ENCODE results near the gene COL23A1. TPM values are rescaled to one million over a fixed set of nuclear protein-coding genes. Genes with fewer than 3 reads are reported as not detected.

The COL23A1 gene
- total RNA-seq, 1 donor from 2014 or later: 10.7 TPM

DNA sequence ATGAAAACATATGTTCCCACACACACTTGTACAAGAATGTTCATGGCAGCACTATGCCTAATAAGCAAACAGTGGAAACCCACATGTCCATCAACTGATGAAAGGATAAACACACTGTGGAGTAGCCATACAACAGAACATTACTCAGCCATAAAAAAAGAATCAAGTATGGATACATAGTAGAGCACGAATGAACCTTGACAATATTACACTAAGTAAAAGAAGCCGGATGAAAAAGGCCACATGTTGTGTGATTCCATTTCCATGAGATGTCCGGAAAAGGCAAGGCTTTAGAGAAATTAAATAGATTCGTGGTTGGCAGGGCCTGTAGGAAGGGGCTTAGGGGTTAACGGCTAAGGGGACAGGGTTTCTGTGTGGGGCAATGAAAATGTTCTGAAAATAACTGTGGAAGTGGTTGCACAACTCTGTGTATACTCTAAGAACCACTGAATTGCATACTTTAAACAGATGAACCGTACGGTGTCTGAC lies 51.4 kb downstream of the COL23A1 start:
- no peak for ATAC-seq
- intact Hi-C loops (cut with DNase I): no loop called here
- DNase-seq (ENCODE audit: low spot score): no peak

DNA sequence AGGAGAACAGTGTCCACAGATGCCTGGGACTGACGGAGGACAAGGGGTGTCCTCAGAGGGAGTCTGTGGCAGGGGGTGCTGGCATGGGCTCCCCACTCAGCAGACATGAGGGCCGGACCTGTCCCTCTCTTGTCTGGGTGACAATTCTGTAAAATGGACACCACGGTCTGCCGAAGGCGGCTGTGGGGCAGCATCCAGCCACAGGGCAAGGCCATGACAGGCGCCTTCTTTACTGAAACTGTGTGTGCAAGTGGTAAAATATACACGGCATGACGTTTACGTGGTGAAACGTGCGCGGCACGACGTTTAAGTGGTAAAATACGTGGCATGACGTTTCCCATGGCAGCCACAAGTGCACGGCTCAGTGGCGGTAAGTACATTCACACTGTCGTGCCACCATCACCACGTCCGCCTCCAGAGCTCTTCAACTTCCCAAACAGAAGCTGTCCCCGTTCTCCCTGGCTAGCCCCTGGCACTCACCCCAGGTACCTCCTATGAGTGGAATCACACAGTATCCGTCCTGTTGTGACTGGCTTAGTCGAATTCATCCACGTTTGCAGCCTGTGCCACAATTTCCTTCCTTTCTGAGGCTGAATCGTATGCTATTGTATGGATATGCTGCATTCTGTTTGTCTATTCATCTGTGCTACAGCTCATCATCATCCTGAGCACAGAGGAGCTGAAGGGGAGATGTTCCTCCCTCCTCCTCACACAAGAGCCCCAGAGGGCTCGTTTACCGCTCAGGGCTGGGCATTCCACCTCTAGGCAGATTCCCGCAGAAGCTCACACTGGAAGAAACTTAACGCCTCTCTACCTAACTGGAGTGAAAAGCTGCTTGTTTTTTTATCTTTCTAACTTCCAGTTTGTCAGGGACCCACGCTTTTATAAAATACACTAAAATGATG lies 52.5 kb downstream of the COL23A1 start:
- no peak for ATAC-seq
- DNase-seq (ENCODE audit: low spot score): no peak
- intact Hi-C loops (cut with DNase I): no loop called here

DNA sequence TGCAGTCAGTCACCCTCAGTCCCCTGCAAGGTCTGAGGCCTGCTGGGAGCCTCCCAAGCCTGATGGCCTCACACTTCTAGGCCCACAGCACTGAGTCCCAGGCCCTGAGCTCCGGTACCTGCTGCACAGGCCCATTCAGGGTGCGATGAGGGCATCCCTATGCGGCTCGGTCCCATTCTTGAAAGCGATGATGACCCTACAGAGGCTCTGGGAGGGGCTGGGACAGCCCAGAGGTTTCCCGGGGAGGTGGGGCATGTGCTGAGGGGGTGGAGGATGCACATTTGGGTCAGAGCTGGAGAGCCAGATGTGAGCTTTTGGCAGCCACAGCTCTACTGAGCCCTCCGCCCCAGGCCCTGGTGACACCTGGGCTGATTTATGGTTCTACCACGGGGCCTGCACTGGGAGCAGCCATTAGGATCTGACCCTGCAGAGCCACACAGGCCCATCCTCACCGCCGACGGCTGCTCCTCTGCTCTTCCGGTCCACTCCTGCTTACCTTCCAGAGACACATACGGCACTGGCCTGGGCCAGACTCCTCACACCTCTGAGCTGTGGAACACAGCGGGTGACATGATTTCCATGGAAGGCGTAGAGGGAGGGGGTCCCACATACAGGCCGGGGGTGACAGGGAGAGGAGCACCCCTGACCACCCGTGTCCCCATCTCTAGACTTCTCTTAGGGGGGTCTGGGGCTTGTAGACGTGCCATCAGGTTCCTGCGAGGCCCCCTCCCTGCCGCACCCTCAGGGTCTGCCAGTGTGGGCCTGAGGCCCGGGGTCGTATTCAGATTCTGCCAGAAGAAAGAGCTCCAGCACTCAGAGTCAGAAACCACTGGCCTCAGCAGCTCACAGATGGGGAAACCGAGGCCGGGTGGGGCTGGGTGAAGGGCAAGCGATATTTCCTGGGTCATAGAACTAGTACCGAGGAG lies 53.4 kb downstream of the COL23A1 start:
- intact Hi-C loops (cut with DNase I): no loop called here
- DNase-seq (ENCODE audit: low spot score) (no peak), ATAC-seq (peak; percentile 7)

DNA sequence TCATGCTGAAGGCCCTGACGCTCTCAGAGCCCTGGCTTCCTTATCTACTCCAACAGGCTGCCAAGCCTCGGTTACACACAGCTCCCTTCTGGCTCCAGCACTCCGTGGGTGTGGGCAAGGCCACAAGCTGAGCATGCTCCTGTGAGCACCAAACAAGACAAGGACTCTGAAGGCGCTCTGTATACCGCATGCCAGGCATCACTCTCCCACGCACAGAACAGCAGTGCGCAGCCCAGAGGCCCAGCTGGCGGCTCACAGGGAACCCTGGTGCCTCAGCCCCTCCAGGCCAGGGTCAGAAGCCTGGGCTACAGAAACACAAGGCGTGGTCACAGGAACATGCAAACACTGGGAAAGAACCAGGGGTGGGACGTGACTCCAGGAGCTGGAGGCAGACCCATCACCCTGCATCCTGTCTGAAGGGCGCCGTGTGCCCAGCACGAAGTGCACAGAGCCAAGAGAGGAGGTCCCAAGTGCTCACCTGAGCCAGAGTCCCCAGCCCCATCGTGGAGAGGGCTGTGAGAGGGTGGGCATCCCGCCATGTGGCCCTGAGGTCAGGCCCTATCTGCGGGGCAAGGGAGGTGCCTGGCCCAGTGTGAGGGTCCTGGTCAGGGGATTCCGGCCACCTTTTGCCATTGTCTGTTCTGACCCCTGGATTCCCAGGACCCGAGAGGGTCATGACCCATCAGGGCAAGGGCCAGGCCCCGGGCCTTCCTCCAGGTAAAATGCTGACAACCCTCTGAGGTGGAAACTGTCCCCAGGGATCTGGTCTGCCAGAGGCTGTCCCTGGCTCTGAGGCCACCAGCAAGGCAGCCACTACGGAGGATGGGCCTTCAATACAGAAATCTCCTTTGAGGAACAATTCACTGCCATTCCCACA lies 54.7 kb downstream of the COL23A1 start:
- DNase-seq (ENCODE audit: low spot score) (peak; percentile 71), ATAC-seq (peak; percentile 87)
- intact Hi-C loops (cut with DNase I): no loop called here

DNA sequence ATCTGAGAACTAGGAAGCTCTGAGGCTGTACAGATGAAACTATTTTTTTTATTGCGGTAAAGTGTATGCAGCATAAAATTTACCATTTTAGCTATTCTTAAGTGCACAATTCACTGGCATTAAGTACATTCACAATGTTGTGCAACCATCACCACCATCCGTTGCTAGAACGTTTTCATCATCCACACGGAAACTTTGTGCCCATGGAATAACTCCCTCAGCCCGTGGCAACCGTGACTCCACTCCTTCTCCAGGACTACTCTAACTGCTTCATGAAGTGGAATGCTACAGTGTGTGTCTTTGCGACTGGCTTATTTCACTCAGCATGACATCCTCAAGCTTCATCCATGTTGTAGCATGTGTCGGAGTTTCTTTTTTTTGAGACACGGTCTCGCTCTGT lies 57.1 kb downstream of the COL23A1 start:
- intact Hi-C loops (cut with DNase I): no loop called here
- ATAC-seq (no peak), DNase-seq (ENCODE audit: low spot score) (no peak)

DNA sequence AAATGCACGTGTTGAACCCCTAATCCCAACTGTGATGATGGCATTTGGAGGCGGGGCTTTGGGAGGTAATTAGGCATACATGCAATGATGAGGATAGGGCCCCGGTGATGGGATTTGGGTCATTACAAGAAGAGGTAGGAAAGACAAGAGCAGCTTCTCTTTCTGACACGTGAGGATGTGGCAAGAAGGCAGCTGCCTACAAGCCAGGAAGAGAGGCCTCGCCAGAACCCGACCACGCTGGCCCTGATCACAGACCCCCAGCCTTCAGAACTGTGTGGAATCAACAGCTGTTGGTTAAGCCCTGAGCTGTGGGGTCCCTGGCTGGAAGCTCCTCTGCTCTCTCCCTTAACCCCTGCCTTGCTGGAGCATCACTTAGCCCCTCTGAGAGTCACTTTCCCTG lies 57.5 kb downstream of the COL23A1 start:
- DNase-seq (ENCODE audit: low spot score) (no peak), ATAC-seq (no peak)
- intact Hi-C loops (cut with DNase I): no loop called here

DNA sequence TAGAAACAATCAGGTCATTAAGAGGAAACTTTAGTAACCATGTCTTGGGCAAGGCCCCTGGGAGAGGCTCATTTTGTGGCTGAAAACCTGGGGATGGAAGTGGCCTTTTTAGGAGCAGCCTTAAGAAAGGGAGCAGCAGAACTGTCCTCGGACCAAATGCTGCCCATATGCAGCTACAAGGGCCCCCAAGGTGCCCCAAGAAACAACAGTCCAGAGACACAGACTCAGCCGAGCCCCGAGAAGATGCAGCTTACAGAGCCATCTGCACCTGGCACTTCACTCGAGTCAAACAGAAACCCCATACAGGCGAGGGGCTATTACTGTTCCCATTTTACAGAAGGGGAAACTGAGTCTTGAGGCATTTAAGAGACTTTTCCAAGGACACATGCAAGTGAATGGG lies 58.0 kb downstream of the COL23A1 start:
- ATAC-seq (no peak), DNase-seq (ENCODE audit: low spot score) (no peak)
- intact Hi-C loops (cut with DNase I): no loop called here

DNA sequence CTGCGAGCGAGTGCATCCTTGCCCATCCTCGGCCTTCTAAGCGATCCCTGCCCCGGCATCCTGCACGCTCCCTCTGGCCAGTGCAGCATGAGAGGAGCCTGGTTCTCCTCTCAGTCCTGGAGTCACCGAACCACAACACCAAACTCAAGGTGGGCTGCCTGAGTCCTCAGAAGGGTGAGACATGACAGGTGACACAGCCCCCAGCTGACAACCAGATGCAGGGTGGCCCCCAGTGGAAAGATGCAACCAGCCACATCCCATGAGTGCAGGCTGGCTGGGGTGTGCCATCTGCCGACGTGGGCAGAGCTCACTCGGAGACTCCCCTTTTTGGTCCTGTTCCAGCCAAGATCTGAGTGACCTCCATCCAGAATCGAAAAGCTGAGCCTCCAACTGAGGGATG lies 58.4 kb downstream of the COL23A1 start:
- DNase-seq (ENCODE audit: low spot score) (no peak), ATAC-seq (no peak)
- intact Hi-C loops (cut with DNase I): no loop called here

DNA sequence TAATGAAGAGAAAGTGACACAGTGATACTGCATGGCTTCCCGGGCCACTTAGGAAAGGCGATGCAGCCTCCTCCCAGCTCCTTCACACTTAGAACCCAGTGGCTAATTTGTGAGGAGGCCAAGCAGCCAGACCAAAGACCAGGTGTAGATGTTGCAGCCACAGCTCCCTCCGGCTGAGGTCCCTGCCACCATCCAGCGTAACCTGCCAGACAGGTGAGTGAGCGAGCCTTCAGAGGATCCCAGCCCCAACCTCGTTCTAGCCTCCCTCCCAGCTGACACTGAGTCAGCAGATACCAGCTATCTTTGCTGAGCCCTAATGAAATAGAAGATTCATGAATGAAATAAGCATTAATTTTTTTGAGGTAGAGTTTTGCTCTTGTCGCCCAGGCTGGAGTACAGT lies 59.7 kb downstream of the COL23A1 start:
- ATAC-seq: no peak

DNA sequence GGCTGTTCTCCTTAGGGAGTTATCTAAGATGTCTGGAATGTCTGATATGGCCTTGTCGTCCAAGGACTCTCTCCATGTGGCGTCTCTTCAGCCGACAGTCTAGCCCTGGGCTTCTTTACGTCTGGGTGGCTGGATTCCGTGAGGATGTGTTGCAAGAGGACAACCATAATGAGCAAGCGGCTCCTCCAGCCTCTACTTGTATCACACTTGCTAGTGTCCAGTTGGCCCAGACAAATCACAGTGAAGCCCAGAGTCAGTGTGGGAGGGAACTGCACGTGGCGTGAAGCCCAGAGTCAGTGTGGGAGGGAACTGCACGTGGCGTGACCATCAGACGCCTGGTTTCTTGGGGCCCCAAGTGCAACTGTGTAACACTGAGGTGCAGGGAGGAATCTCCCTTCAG lies 61.1 kb downstream of the COL23A1 start:
- DNase-seq (ENCODE audit: low spot score) (peak; percentile 33), ATAC-seq (no peak)
- intact Hi-C loops (cut with DNase I): no loop called here

More for the DNA sequence above, 59.7 kb downstream of the COL23A1 start:
- intact Hi-C loops (cut with DNase I): no loop called here
- peak; percentile 47 for DNase-seq (ENCODE audit: low spot score)

DNA sequence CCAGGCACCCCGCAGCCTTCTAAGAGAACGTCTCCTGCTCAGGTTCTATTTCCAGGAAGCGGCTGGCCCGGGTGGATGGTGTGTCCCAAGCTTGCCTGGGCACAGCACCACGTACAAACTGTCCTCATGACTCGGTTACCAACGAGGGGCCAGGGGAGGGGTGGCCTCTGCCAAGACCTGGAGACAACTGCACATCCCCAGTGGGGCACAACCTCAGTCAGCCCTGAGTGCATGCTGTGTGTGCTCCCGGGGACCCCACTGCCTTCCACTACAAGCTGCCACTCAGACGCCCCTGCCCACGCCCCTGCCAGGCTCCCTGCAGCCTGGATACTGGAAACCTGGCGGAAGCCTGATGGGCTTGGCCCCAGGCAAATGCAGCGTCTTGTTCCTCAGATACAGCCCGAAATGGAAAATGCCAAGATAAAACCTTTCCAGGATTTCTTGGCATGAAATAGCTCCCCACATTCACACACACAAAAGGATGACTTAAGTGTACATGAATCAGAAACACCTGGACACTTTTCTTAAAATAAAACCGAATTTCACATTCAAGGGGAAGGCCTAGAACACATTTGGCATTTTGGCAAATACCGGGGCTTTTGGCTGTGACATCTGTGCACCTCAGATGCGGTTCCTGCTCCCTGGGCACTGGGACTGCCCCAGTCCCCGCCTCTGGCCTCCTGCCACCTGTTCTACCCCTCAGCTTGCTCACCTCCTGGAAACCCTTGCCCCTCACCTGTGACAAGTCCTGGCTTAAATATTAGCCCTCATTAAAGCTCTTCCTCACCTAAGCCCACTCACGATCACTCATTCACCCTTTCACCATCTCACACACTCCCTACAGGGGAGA lies 62.5 kb downstream of the COL23A1 start:
- peak; percentile 47 for DNase-seq (ENCODE audit: low spot score)
- ATAC-seq: peak; percentile 30
- intact Hi-C loops (cut with DNase I): no loop called here

DNA sequence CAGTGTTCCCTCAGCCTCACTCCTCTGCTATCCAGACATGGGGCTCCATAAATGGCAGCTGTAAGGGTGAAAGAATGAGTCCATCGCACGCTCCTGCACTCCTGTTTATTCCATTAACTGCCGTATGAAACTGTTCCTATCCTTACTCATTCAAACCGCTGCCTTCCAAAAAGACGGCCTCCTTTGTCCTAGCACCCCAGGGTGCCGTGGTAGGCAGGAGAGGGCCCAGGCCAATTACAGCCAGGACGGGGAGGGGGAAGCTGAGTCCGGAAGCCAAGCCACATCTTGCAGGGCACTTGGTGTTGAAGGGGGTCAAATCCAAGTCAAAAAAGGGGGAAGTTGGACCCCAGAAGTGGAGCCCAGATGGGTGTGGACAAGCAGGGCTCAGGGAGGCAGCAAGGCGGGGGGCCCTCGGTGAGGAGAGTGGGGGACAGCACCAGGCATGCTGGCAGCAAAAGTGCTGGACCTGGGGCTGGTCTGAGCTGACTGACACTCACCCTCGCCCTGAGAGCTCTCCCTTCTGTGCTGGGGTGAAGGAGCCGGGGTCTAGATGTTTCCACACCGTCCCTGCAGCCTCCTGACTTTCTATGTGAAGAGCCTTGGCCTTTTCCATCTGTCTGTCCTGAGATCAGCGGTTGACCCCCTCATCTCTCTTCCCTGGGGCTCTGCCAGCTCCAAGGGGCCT lies 63.3 kb downstream of the COL23A1 start:
- ATAC-seq: no peak
- intact Hi-C loops (cut with DNase I): no loop called here
- peak; percentile 57 for DNase-seq (ENCODE audit: low spot score)

DNA sequence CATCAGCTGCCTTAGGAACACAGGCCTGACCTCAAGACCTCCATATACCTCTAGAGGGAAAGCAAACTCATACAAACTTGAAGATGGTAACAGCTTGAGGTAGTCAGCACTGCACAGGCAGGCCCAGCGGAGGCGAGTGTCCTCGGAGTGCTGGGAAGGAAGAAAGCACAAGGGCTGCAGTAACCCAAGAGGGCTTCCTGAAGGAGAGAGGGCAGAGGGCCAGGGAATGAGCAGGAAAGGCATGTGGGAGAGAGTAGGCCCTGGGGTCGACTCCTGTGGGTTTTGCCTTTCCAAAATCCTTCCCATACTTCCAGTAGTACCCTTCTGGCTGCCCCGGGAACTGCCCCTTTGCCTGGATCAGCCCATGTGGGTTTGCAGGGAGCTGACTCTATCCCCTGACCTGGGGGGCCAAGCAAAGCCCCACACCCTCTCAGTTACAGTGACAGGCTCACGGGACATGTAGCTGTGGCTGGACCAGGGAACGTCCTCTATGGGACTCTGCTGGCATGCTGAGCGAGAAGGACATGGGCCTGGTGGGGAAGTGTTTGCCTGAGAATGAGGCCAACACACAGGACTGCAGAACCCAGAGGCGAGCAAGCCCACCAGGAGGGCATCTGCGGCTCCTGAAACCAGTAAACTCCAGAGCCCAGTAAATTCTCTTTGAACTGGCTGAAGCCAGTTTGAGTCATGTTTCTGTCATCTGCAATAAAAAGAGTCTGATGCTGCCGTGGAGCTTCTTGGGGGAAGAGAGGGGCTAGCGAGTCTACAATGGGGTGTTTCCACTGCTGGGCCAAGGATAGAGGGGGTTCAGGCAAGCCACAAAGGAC lies 64.1 kb downstream of the COL23A1 start:
- intact Hi-C loops (cut with DNase I): no loop called here
- no peak for ATAC-seq
- DNase-seq (ENCODE audit: low spot score): peak; percentile 22

DNA sequence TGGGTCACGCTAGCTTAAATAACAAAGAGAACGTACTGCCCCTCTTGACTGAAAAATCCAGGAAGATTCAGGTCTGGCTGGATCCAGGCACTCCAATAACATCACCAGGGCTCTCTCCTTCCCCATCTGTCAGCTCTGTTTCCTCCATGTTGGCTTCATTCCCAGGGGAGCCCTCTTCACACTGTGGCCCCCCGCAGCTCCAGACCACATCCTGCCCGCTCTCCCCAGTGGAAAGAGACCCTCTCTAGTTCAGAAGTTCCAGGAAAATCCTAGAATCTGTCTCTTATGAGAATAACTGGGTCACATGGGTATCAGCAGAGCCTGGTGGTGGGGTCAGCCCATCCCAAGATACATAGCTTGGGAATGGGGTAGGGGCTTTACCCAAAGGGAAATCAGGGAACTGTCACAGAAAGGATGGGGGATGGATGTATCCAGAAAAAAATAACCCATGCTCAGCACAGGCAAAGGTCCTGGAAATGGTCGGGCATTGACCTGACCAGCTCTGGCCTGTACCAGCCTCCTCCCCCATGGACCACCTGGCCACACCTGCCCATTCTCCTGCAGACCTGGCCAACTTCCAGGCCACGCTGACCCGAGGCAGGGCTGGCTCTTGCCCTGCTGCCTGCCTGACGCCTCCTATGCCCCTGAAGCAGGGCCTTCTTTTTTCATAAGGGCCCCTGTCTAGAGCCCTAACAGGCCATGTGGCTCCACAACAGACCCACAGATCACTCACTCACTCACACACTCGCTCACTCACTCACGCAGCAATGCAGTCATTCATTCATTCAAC lies 65.9 kb downstream of the COL23A1 start:
- ATAC-seq (no peak), DNase-seq (ENCODE audit: low spot score) (peak; percentile 52)
- intact Hi-C loops (cut with DNase I): no loop called here

DNA sequence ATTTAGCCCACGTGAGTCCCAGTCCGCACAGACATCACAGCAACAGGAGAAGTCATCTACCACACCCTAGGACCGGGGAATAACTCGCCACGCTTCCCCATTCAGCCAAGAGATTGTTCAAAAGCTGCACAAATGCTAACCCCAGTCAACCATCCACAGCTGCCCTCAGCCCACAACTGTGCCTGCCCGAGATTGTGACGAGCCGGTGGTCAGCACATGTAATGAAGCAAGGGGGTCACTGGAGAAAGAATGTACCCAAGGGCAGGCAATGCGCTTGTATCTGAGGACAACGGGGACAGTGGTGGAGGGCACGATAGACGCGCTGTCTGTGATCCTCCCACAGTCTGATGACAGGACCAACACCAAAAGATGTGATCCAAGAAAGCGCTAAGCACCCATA lies 67.8 kb downstream of the COL23A1 start:
- intact Hi-C loops (cut with DNase I): no loop called here
- DNase-seq (ENCODE audit: low spot score): peak; percentile 32
- no peak for ATAC-seq

DNA sequence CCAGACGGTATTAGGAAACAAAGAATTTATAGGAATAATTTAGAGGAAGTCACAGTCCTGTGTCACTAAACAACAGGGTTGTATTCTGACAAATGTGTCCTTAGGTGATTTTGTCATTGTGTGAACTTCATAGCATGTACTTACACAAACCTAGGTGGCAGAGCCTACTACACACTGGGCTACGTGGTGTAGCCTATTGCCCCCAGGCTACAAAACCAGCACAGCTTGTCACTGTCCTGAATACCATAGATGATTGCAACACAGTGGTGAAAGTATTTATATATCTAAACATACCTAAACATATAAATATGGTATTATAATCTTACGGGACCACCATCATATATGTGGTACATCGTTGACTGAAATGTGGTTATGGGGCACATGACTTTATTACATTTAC lies 69.3 kb downstream of the COL23A1 start:
- ATAC-seq (no peak), DNase-seq (ENCODE audit: low spot score) (no peak)
- intact Hi-C loops (cut with DNase I): no loop called here

Data from sciatic nerve (tissue), 2 donors.